ENCODE data around the gene RAPGEF4.

DNA sequence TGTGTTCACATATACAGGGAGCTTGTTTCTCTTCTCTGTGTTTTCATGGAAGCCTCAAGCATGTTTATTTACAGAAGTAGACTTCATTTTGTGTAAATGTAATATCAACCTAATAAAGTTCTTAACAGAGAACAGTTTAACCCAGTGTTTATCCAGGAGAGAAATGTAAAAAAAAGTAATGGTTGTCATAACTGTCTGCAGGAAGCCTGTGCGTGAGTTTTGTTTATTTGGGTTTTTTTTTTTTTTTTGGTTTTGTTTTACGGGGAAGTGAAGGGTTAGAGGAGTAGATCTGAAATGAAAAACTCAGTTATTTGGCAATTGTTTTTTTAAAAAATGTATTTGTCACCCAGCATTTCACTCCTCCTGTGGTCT, 124.7 kb downstream of the RAPGEF4 start:
- TF ChIP-seq POLR2AphosphoS5 (IDR thresholded peaks at IDR 0.05; ENCODE audit: borderline replicate concordance, low read depth, low read length) (no peak), EZH2 (IDR thresholded peaks at IDR 0.05) (no peak)

All from SK-N-MC (cell line).